ENCODE results near the gene ACCS.

DNA sequence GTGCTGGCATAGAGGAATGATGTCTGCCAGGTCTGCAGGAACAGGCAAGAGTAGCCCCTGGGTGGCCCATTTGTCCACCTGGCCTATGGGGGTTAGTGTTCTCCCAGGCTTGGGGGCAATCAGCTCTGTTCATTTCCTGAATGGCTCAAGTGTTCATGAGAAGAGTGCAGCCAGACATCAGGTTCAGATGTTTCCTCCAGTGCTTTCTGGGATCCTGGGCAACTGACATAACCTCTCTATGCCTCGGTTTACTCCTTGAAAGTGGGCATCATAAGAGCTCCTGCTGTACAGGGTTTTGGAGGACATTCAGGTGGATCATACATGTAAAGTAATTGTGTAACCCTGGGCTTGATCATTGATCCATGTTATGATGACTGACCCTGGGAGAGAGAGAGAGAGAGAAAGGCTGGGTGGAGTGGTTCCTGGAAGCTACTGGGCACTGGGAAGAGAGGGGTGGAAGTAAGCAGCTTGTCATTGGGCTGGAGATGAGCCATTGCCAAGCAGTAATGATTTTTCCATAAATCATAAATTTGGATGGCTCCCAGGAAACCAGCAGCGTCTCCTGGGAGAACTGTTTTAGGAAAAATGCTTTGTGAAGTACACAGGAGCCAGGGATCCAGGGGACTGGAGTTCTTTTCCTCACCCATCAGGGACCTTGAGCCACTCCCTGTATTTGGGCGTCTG is 48.5 kb upstream of the ACCS start:
- TF ChIP-seq GATA3 (IDR thresholded peaks at IDR 0.05; ENCODE audit: low read depth, low read length) (no peak), GATA2 (IDR thresholded peaks at IDR 0.05; ENCODE audit: low read depth, low read length) (no peak)

Data from SH-SY5Y (cell line).